Smooth muscle cell (in vitro differentiated cells): Measurements from ENCODE around the gene CPLANE1. TPM values are rescaled to one million over a fixed set of nuclear protein-coding genes. Genes with fewer than 3 reads are reported as not detected.
"Not testable (repeated sequence)": the region's sequence is repeated elsewhere in the genome, so short reads cannot be mapped to it uniquely, and the experiment has no call there.

ENCODE experiments used
- DNase-seq: peaks from one replicate; lab custom pipeline; 2025; ENCODE audit not compliant: unreplicated experiment; lab: John Stamatoyannopoulos, UW
- H2AFZ ChIP-seq: fragments of 200-600 bp; sonication (generic); 2 replicates; pipeline ENCODE4 v1.6.0; 2016; ENCODE audit warnings: antibody characterized with exemption, low read depth, mild to moderate bottlenecking
- H3F3A ChIP-seq: fragments of 200-600 bp; sonication (generic); 2 replicates; pipeline ENCODE4 v1.6.0; 2017; ENCODE audit warnings: antibody characterized with exemption, low read depth
- H3K27ac ChIP-seq: fragments of 200-600 bp; sonication (generic); 2 replicates; pipeline ENCODE4 v1.5.1; 2016; ENCODE audit warnings: low read depth, mild to moderate bottlenecking
- H3K27me3 ChIP-seq: fragments of 200-600 bp; sonication (generic); 2 replicates; pipeline ENCODE4 v1.6.1; 2016; ENCODE audit warnings: low read depth, mild to moderate bottlenecking
- H3K36me3 ChIP-seq: fragments of 200-600 bp; sonication (generic); 2 replicates; pipeline ENCODE4 v1.5.1; 2016; ENCODE audit warnings: low read depth
- H3K4me1 ChIP-seq: fragments of 200-600 bp; sonication (generic); 2 replicates; pipeline ENCODE4 v1.5.1; 2016; ENCODE audit warnings: low read depth
- H3K4me2 ChIP-seq: fragments of 200-600 bp; sonication (generic); 2 replicates; pipeline ENCODE4 v1.6.0; 2016; ENCODE audit warnings: mild to moderate bottlenecking
- H3K4me3 ChIP-seq: fragments of 200-600 bp; sonication (generic); 2 replicates; pipeline ENCODE4 v1.5.1; 2016; ENCODE audit warnings: mild to moderate bottlenecking
- H3K79me2 ChIP-seq: fragments of 200-600 bp; sonication (generic); 2 replicates; pipeline ENCODE4 v1.6.0; 2016; ENCODE audit warnings: low read depth, mild to moderate bottlenecking
- H3K9ac ChIP-seq: fragments of 200-600 bp; sonication (generic); 2 replicates; pipeline ENCODE4 v1.6.0; 2016; ENCODE audit warnings: low read depth
- H3K9me3 ChIP-seq: fragments of 200-600 bp; sonication (generic); replicated peaks from 2 replicates; pipeline ENCODE4 v1.5.1; 2016; ENCODE audit warnings: low read depth
- H4K20me1 ChIP-seq: fragments of 200-600 bp; sonication (generic); 2 replicates; pipeline ENCODE4 v1.6.0; 2016; ENCODE audit warnings: low read depth
- CTCF ChIP-seq: fragments of 200-600 bp; sonication (generic); IDR thresholded peaks from 2 replicates; pipeline ENCODE4 v1.5.1; 2017; ENCODE audit warnings: borderline replicate concordance, mild to moderate bottlenecking, antibody characterized with exemption; ENCODE audit not compliant: insufficient read depth, poor library complexity, severe bottlenecking
- WGBS: methylation state at CpG from one replicate; pipeline ENCODE4 v1.1.7; 2016; ENCODE audit warnings: low lambda C conversion rate; 5-methylcytosine and 5-hydroxymethylcytosine counted together
- polyA plus RNA-seq: library from polyadenylated mRNA; unstranded; fragments of >200 nt; fragmentation: Nextera tagmentation; extraction: Ambion mirVana; gene quantifications from 2 replicates; pipeline ENCODE4 v1.2.1, GENCODE V29; 2016
- total RNA-seq: library from RNA; depleted of rRNA; stranded (reverse); fragments of >200 nt; gene quantifications from 2 replicates; pipeline ENCODE4 v1.2.3, GENCODE V29; 2014

CPLANE1 gene
- total and polyA plus RNA-seq, 2 experiments from 2014 or later: 2.9 to 20.5 TPM

- Histone ChIP-seq H3F3A (no peaks in the 10 kb centered on the region), H3K79me2 (peaks cover 35% of the 10 kb centered on the region), H3K9ac (no peak overlapping the region), H2AFZ (no peak overlapping the region), H4K20me1 (no peaks in the 10 kb centered on the region), H3K4me3 (no peak overlapping the region), H3K27ac (no peak overlapping the region), H3K4me1 (peaks cover 6% of the 10 kb centered on the region), H3K9me3 (no peaks in the 10 kb centered on the region), H3K36me3 (no peaks in the 10 kb centered on the region), H3K27me3 (no peaks in the 10 kb centered on the region), H3K4me2 (peak overlapping the region; percentile 95)
- no peak for DNase-seq
- WGBS: 79% methylated on average over 1 of the region's 1 CpG
- TF ChIP-seq CTCF: no peak
These were observed 2.1 kb downstream of the CPLANE1 start for GRCh38 chr5:37247036-37247435.

- H2AFZ ChIP-seq: no peak overlapping the region
- H3K9ac ChIP-seq: no peak overlapping the region
- H3F3A ChIP-seq: no peaks in the 10 kb centered on the region
- no peaks in the 10 kb centered on the region for H3K4me1 ChIP-seq
- H3K9me3 ChIP-seq: peaks cover 7% of the 10 kb centered on the region
- no peak for TF ChIP-seq CTCF
- H3K4me3 ChIP-seq: no peak overlapping the region
- H3K79me2 ChIP-seq: peaks cover 23% of the 10 kb centered on the region
- DNase-seq: no peak
- WGBS: 99% methylated on average over 2 of the region's 2 CpGs
- H4K20me1 ChIP-seq: no peaks in the 10 kb centered on the region
- no peak overlapping the region for H3K27ac ChIP-seq
- H3K36me3 ChIP-seq: peaks cover 14% of the 10 kb centered on the region
- H3K27me3 ChIP-seq: no peaks in the 10 kb centered on the region
- no peak overlapping the region for H3K4me2 ChIP-seq
These were observed 14.9 kb downstream of the CPLANE1 start for GRCh38 chr5:37234288-37234687.

GRCh38 chr5:37226377-37226776 lies 22.8 kb downstream of the CPLANE1 start:
- Histone ChIP-seq H3K36me3 (peaks cover 24% of the 10 kb centered on the region), H2AFZ (no peak overlapping the region), H4K20me1 (no peaks in the 10 kb centered on the region), H3F3A (no peaks in the 10 kb centered on the region), H3K4me3 (no peak overlapping the region), H3K4me2 (no peak overlapping the region), H3K9ac (no peak overlapping the region), H3K27ac (no peak overlapping the region), H3K9me3 (no peaks in the 10 kb centered on the region), H3K4me1 (no peaks in the 10 kb centered on the region), H3K27me3 (no peaks in the 10 kb centered on the region), H3K79me2 (no peaks in the 10 kb centered on the region)
- DNase-seq: no peak
- no peak for TF ChIP-seq CTCF

GRCh38 chr5:37222181-37222580 lies 27.0 kb downstream of the CPLANE1 start:
- Histone ChIP-seq H4K20me1 (no peaks in the 10 kb centered on the region), H3K36me3 (peaks cover 24% of the 10 kb centered on the region), H3K79me2 (no peaks in the 10 kb centered on the region), H3F3A (no peaks in the 10 kb centered on the region), H3K27ac (no peak overlapping the region), H3K9me3 (no peaks in the 10 kb centered on the region), H3K9ac (no peak overlapping the region), H2AFZ (no peak overlapping the region), H3K4me2 (no peak overlapping the region), H3K27me3 (no peaks in the 10 kb centered on the region), H3K4me1 (no peaks in the 10 kb centered on the region), H3K4me3 (no peak overlapping the region)
- no peak for TF ChIP-seq CTCF
- DNase-seq: no peak

GRCh38 chr5:37220426-37220825 lies 28.8 kb downstream of the CPLANE1 start:
- DNase-seq, H4K20me1 ChIP-seq, H3K9ac ChIP-seq, H3K9me3 ChIP-seq, H3K27me3 ChIP-seq, H3K79me2 ChIP-seq, H3F3A ChIP-seq, H3K4me2 ChIP-seq, H3K27ac ChIP-seq, H2AFZ ChIP-seq, H3K4me1 ChIP-seq, H3K4me3 ChIP-seq: not testable (repeated sequence)
- 98% methylated on average over 6 of the region's 6 CpGs for WGBS
- peaks cover 17% of the 10 kb centered on the region for H3K36me3 ChIP-seq

GRCh38 chr5:37219384-37219783 lies 29.8 kb downstream of the CPLANE1 start:
- H3F3A ChIP-seq, H3K9me3 ChIP-seq, H3K4me1 ChIP-seq, H3K27me3 ChIP-seq, H3K4me3 ChIP-seq, DNase-seq, H3K79me2 ChIP-seq, H2AFZ ChIP-seq, H4K20me1 ChIP-seq, H3K9ac ChIP-seq: not testable (repeated sequence)
- Histone ChIP-seq H3K27ac (peak overlapping the region; percentile 47), H3K4me2 (peak overlapping the region; percentile 3), H3K36me3 (peaks cover 21% of the 10 kb centered on the region)
- 69% methylated on average over 5 of the region's 5 CpGs for WGBS
